Chondrocyte (in vitro differentiated cells): ENCODE measurements around the gene ZNF358. TPM values are rescaled to one million over a fixed set of nuclear protein-coding genes. Genes with fewer than 3 reads are reported as not detected.

Experiments used
- DNase-seq: peaks from one replicate; pipeline ENCODE4 v3.0.0; 2021; ENCODE audit warnings: mixed read lengths, low spot score
- H3K27ac Mint-ChIP-seq: one replicate; pipeline ENCODE4 v1.8.0; 2021; ENCODE audit warnings: mild to moderate bottlenecking, moderate library complexity, mixed read lengths; ENCODE audit not compliant: unreplicated experiment
- H3K27me3 Mint-ChIP-seq: 2 replicates; pipeline ENCODE4 v1.8.0; 2021; ENCODE audit warnings: low read depth, mixed read lengths
- H3K36me3 Mint-ChIP-seq: 2 replicates; pipeline ENCODE4 v1.8.0; 2021; ENCODE audit warnings: low read depth, mixed read lengths
- H3K4me1 Mint-ChIP-seq: 2 replicates; pipeline ENCODE4 v1.8.0; 2021; ENCODE audit warnings: low read depth, mild to moderate bottlenecking, mixed read lengths
- H3K4me3 Mint-ChIP-seq: one replicate; pipeline ENCODE4 v1.8.0; 2021; ENCODE audit warnings: mild to moderate bottlenecking, moderate library complexity, mixed read lengths; ENCODE audit not compliant: unreplicated experiment
- H3K9me3 Mint-ChIP-seq: 2 replicates; pipeline ENCODE4 v1.8.0; 2021; ENCODE audit warnings: low read depth, mixed read lengths
- CTCF ChIP-seq: fragments of 200-600 bp; sonication (generic); IDR thresholded peaks from 2 replicates; pipeline ENCODE4 v1.5.0; 2021; ENCODE audit warnings: antibody characterized with exemption, mild to moderate bottlenecking, moderate library complexity
- total RNA-seq: library from RNA; stranded (reverse); gene quantifications from 3 replicates; pipeline ENCODE4 v1.2.1, GENCODE V29; 2021

Gene ZNF358
- total RNA-seq, 1 donor from 2014 or later = 78.9 TPM

GRCh38 chr19:7558667-7559066 is 42.8 kb downstream of the ZNF358 start:
- Mint-ChIP-seq H3K9me3 (no peaks in the 10 kb centered on the region), H3K27ac (no peak overlapping the region), H3K36me3 (peaks cover 38% of the 10 kb centered on the region), H3K27me3 (no peaks in the 10 kb centered on the region), H3K4me1 (no peaks in the 10 kb centered on the region), H3K4me3 (no peak overlapping the region)
- no peak for DNase-seq
- no peak for TF ChIP-seq CTCF

GRCh38 chr19:7559102-7559501 is 43.2 kb downstream of the ZNF358 start:
- no peak overlapping the region for H3K4me3 Mint-ChIP-seq
- no peak for DNase-seq
- no peak overlapping the region for H3K27ac Mint-ChIP-seq
- H3K9me3 Mint-ChIP-seq = no peaks in the 10 kb centered on the region
- no peak for TF ChIP-seq CTCF
- no peaks in the 10 kb centered on the region for H3K4me1 Mint-ChIP-seq
- no peaks in the 10 kb centered on the region for H3K27me3 Mint-ChIP-seq
- peaks cover 38% of the 10 kb centered on the region for H3K36me3 Mint-ChIP-seq

- H3K9me3 Mint-ChIP-seq = no peaks in the 10 kb centered on the region
- H3K27me3 Mint-ChIP-seq = no peaks in the 10 kb centered on the region
- H3K4me1 Mint-ChIP-seq = no peaks in the 10 kb centered on the region
- no peak overlapping the region for H3K27ac Mint-ChIP-seq
- H3K4me3 Mint-ChIP-seq = no peak overlapping the region
- H3K36me3 Mint-ChIP-seq = peaks cover 39% of the 10 kb centered on the region
- DNase-seq = no peak
- no peak for TF ChIP-seq CTCF
Measured at GRCh38 chr19:7560255-7560654, 44.4 kb downstream of the ZNF358 start.

GRCh38 chr19:7561325-7561724 is 45.4 kb downstream of the ZNF358 start:
- no peak for TF ChIP-seq CTCF
- H3K9me3 Mint-ChIP-seq = no peaks in the 10 kb centered on the region
- no peaks in the 10 kb centered on the region for H3K4me1 Mint-ChIP-seq
- H3K4me3 Mint-ChIP-seq = no peak overlapping the region
- H3K36me3 Mint-ChIP-seq = peaks cover 37% of the 10 kb centered on the region
- no peak overlapping the region for H3K27ac Mint-ChIP-seq
- no peaks in the 10 kb centered on the region for H3K27me3 Mint-ChIP-seq
- no peak for DNase-seq

GRCh38 chr19:7562646-7563393 is 46.9 kb downstream of the ZNF358 start:
- H3K4me3 Mint-ChIP-seq = no peak overlapping the region
- no peaks in the 10 kb centered on the region for H3K4me1 Mint-ChIP-seq
- no peaks in the 10 kb centered on the region for H3K27me3 Mint-ChIP-seq
- DNase-seq = no peak
- no peaks in the 10 kb centered on the region for H3K9me3 Mint-ChIP-seq
- H3K36me3 Mint-ChIP-seq = peaks cover 31% of the 10 kb centered on the region
- TF ChIP-seq CTCF = no peak
- no peak overlapping the region for H3K27ac Mint-ChIP-seq
